Measurements from ENCODE around the gene COX15. TPM values are rescaled to one million over a fixed set of nuclear protein-coding genes. Genes with fewer than 3 reads are reported as not detected.

The COX15 gene
- total and polyA plus RNA-seq, 2 of the 8 experiments (the other 6 are each of a cell fraction or from before 2014, with no cell fraction given): 17.5 to 36.6 TPM

- no peaks in the 10 kb centered on the region for H3K79me2 ChIP-seq (ENCODE audit: control insufficient read depth in 1 of 2, insufficient read depth in 2 of 2, low read length in 2 of 2)
- H3K14ac ChIP-seq (ENCODE audit: insufficient read length): no peak overlapping the region
- WGBS, 2 experiments (ENCODE audit: extremely low coverage in 1 of 2, insufficient coverage in 1 of 2, insufficient read length in 1 of 2, insufficient replicate concordance in 2 of 2, low coverage in 1 of 2, low lambda C conversion rate in 2 of 2, missing lambda C conversion rate in 1 of 2): 83% methylated on average over 4 of the region's 4 CpGs; no CpG with 5 or more reads in 1 of the 2 experiments
- H3K18ac ChIP-seq (ENCODE audit: extremely low read depth, low read length): no peak overlapping the region
- H3K4me1 ChIP-seq (replicated peaks in 1 of 4; ENCODE audit: control insufficient read depth in 3 of 4, insufficient read depth in 4 of 4, low read length in 3 of 4): no peaks in the 10 kb centered on the region
- H3K4me2 ChIP-seq (ENCODE audit: insufficient read depth in 1 of 2, low read depth in 2 of 2, low read length in 2 of 2): no peak overlapping the region
- H3K9ac ChIP-seq (replicated peaks in 1 of 4; ENCODE audit: extremely low read depth in 1 of 4, low read depth in 3 of 4, low read length in 3 of 4): no peak overlapping the region
- H3K23ac ChIP-seq (ENCODE audit: insufficient read length): no peak overlapping the region
- no peaks in the 10 kb centered on the region for H3K79me1 ChIP-seq (ENCODE audit: low read depth, low read length)
- no peak for TF ChIP-seq POLR2A (IDR thresholded peaks at IDR 0.05; ENCODE audit: control extremely low read depth in 1 of 2, low read depth in 2 of 2, low read length in 2 of 2)
- TF ChIP-seq JUN (IDR thresholded peaks at IDR 0.05; ENCODE audit: low read depth, low read length): no peak
- TF ChIP-seq TAF1 (IDR thresholded peaks at IDR 0.05; ENCODE audit: low read depth, low read length): no peak
- no peak for TF ChIP-seq CTBP2 (IDR thresholded peaks at IDR 0.05; ENCODE audit: borderline replicate concordance, insufficient read depth, insufficient read length, low read length)
- TF ChIP-seq ATF3 (IDR thresholded peaks at IDR 0.05; ENCODE audit: insufficient read depth, low read depth, low read length): no peak
- no peak for TF ChIP-seq SIRT6 (IDR thresholded peaks at IDR 0.05; ENCODE audit: low read length)
- H3K4me3 ChIP-seq (ENCODE audit: extremely low read depth in 1 of 4, insufficient read depth in 2 of 4, low read depth in 3 of 4, low read length in 4 of 4): no peak overlapping the region
- no peak overlapping the region for H2AK5ac ChIP-seq (ENCODE audit: low read depth, low read length)
- no peaks in the 10 kb centered on the region for H3K9me3 ChIP-seq (ENCODE audit: insufficient read depth in 2 of 2, low read depth in 1 of 2, low read length in 1 of 2)
- H4K5ac ChIP-seq (ENCODE audit: insufficient read length, low read depth, low read length): no peak overlapping the region
- H2BK20ac ChIP-seq (ENCODE audit: low read length): no peak overlapping the region
- no peak overlapping the region for H2BK12ac ChIP-seq (ENCODE audit: low read depth, low read length)
- no peak overlapping the region for H3K56ac ChIP-seq (replicated peaks; ENCODE audit: insufficient read length, low read depth, low read length)
- no peak overlapping the region for H2BK15ac ChIP-seq (ENCODE audit: low read length)
- DNase-seq (ENCODE audit: low read depth in 1 of 2, low spot score in 2 of 2): no peak
- ChIA-PET CTCF (ENCODE audit: partially characterized antibody) (interaction anchor here (0.6 to 1.7 kb wide), 4 partner anchors 11 to 23 kb away, joined by 3 to 6 read pairs (median 4); no protein-coding TSS in a partner anchor), POLR2A (ENCODE audit: partially characterized antibody) (no interaction called here)
- no peak overlapping the region for H2BK5ac ChIP-seq (ENCODE audit: low read depth, low read length)
- H3K4ac ChIP-seq (replicated peaks; ENCODE audit: insufficient read length, low read depth, low read length): no peak overlapping the region
- no peak overlapping the region for H4K8ac ChIP-seq (ENCODE audit: extremely low read depth, insufficient read depth, low read length)
- H3K36me3 ChIP-seq (ENCODE audit: control insufficient read depth in 2 of 4, insufficient read depth in 4 of 4, low read length in 3 of 4): peaks cover 5 to 32% (median 14%) of the 10 kb centered on the region in 4 experiments
- H2AFZ ChIP-seq (ENCODE audit: low read length): no peak overlapping the region
- no peak for FAIRE-seq
- H3K27ac ChIP-seq (ENCODE audit: low read depth, low read length): no peak overlapping the region
- H3K23me2 ChIP-seq (ENCODE audit: low read depth, low read length): no peaks in the 10 kb centered on the region
- H4K20me1 ChIP-seq (replicated peaks in 1 of 2; ENCODE audit: control insufficient read depth in 1 of 2, insufficient read depth in 2 of 2, low read length in 2 of 2): peaks cover 1 to 2% of the 10 kb centered on the region in 2 experiments
- H3K27me3 ChIP-seq (replicated peaks in 1 of 4; ENCODE audit: control insufficient read depth in 3 of 4, extremely low read depth in 1 of 4, insufficient read depth in 3 of 4, low read length in 3 of 4): no peaks in the 10 kb centered on the region
- no peak overlapping the region for H4K91ac ChIP-seq (replicated peaks; ENCODE audit: insufficient read length, low read length)
- H2BK120ac ChIP-seq (replicated peaks; ENCODE audit: low read depth, low read length): no peak overlapping the region
Measured at GRCh38 chr10:99700649-99701048, 31.3 kb downstream of the COX15 start.
